GM23338 (cell line): ENCODE measurements around the gene CYP26B1.

ENCODE experiments used
- CREB1 ChIP-seq: fragments of 250-450 bp; sonication (Bioruptor Pico); IDR thresholded peaks from 2 replicates; pipeline ENCODE4 v1.5.0; 2020; ENCODE audit warnings: low read depth, mild to moderate bottlenecking, moderate library complexity
- CTCF ChIP-seq, 2 experiments: fragments of 200-600 bp in 1 of 2; sonication (generic) in 1 of 2; conservative IDR thresholded peaks; 2 replicates each; pipeline versions ENCODE4 v1.5.1 to v1.6.1; 2016 to 2017; ENCODE audit warnings: antibody characterized with exemption in 2 of 2, low read depth in 2 of 2, mild to moderate bottlenecking in 2 of 2, moderate library complexity in 1 of 2
- EZH2 ChIP-seq: fragments of 200-600 bp; sonication (generic); IDR thresholded peaks from one replicate; pipeline ENCODE4 v1.8.0; 2017; ENCODE audit warnings: antibody characterized with exemption, mild to moderate bottlenecking, low read depth; ENCODE audit not compliant: unreplicated experiment
- EZH2phosphoT487 ChIP-seq: fragments of 200-600 bp; sonication (generic); IDR thresholded peaks from one replicate; pipeline ENCODE4 v1.8.1; 2018; ENCODE audit warnings: antibody characterized with exemption; ENCODE audit not compliant: unreplicated experiment
- POLR2AphosphoS5 ChIP-seq: IDR thresholded peaks from 2 replicates; pipeline ENCODE4 v1.6.1; 2016; ENCODE audit warnings: antibody characterized with exemption, low read depth
- REST ChIP-seq: IDR thresholded peaks from one replicate; pipeline ENCODE4 v1.6.1; 2018; ENCODE audit warnings: antibody characterized with exemption; ENCODE audit not compliant: unreplicated experiment
- STAT1 ChIP-seq: IDR thresholded peaks from one replicate; pipeline ENCODE4 v1.6.1; 2016; ENCODE audit warnings: antibody characterized with exemption; ENCODE audit not compliant: unreplicated experiment
- ZNF114 ChIP-seq: fragments of 250-450 bp; sonication (Bioruptor Pico); IDR thresholded peaks from 2 replicates; pipeline ENCODE4 v1.5.0; 2020; ENCODE audit warnings: mild to moderate bottlenecking, moderate library complexity
- ZNF331 ChIP-seq: fragments of 250-450 bp; sonication (Bioruptor Pico); IDR thresholded peaks from 2 replicates; pipeline ENCODE4 v1.5.0; 2020; ENCODE audit warnings: low read depth, mild to moderate bottlenecking, moderate library complexity

- TF ChIP-seq CREB1 (no peak), CTCF (conservative IDR thresholded peaks at IDR 0.05; ENCODE audit: low read depth in 2 of 2) (no peak), REST (no peak), POLR2AphosphoS5 (no peak), EZH2phosphoT487 (no peak), STAT1 (no peak), ZNF114 (CRISPR knock-in tag) (no peak), EZH2 (no peak), ZNF331 (CRISPR knock-in tag) (no peak)
These were observed 34.0 kb upstream of the CYP26B1 start for GRCh38 chr2:72181616-72182015.
